Measurements from ENCODE around the gene ZBTB7C.

Gene ZBTB7C

DNA sequence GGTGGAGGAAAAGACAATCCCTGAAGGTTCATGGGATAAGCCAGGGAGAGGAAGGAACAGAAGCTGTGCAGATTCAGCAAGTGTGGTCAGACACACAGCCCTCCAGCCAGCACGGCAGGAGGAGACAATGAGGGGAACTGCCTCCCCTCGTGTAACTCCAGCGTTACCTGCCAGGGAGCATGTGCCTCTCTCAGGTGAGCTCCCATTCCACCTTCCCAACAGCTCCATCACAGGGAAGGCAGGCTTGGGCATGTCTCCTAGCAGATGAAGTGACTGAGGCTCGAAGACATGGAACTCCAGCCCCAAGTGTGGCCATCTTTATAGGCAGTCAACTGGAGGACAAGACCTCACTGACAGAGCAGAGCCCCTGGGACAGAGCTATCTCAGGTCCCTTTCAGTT is 47.4 kb downstream of the ZBTB7C start:
- TF ChIP-seq, protein P1, sequence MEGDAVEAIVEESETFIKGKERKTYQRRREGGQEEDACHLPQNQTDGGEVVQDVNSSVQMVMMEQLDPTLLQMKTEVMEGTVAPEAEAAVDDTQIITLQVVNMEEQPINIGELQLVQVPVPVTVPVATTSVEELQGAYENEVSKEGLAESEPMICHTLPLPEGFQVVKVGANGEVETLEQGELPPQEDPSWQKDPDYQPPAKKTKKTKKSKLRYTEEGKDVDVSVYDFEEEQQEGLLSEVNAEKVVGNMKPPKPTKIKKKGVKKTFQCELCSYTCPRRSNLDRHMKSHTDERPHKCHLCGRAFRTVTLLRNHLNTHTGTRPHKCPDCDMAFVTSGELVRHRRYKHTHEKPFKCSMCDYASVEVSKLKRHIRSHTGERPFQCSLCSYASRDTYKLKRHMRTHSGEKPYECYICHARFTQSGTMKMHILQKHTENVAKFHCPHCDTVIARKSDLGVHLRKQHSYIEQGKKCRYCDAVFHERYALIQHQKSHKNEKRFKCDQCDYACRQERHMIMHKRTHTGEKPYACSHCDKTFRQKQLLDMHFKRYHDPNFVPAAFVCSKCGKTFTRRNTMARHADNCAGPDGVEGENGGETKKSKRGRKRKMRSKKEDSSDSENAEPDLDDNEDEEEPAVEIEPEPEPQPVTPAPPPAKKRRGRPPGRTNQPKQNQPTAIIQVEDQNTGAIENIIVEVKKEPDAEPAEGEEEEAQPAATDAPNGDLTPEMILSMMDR (IDR thresholded peaks at IDR 0.05), result no peak

DNA sequence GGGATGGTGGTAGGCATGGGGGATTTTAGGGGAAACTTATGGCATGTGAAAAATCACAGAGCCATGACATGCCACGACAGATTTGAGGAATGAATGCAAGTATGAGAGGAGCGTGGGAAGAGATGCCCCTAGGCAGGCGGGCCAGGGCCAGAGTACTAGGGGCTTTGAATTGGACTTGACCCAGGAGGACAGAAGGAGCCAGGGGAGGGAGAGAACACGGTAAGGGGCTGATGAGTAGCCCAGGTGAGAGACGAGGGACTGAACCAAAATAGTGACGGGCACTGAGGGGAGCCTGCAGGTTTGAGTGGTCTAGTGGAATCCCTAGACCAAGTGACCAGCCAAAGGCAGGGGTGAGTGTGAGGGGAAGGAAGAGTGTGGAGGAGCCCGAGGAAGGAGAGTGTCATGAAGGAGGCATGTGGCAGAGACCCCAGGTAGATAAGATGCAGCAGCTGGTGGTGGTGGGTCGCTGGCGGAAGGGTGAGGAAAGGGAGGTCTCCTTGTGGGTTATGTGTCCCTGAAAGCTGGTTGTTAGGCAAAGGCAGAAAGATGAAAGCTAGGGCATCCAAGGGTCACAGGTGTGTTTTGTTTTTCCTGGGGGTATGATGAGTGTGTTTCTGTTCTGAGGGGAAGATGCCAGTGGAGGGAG is 48.7 kb downstream of the ZBTB7C start:
- TF ChIP-seq, protein P1 (IDR thresholded peaks at IDR 0.05), result no peak

DNA sequence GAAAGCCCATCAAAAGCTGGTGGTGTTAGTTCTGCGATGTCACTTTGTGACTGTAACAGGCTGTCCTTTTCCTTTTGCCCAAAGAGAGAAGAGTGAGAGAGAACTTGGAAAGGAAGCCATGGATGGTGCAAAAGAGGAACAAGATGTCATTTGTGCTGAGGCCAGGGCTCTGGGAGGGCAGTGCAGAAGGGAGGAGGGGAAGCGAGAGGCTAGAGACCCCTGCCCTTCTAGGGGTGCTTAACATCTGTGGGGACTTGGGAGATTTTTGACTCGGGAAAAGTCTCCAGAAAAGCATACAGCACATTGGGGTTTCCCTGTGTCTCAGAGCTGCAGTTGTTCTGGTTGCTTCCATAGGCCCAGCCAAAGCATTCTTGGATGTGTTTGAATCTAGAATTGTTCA is 49.6 kb downstream of the ZBTB7C start:
- TF ChIP-seq, protein P1 (IDR thresholded peaks at IDR 0.05), result no peak

DNA sequence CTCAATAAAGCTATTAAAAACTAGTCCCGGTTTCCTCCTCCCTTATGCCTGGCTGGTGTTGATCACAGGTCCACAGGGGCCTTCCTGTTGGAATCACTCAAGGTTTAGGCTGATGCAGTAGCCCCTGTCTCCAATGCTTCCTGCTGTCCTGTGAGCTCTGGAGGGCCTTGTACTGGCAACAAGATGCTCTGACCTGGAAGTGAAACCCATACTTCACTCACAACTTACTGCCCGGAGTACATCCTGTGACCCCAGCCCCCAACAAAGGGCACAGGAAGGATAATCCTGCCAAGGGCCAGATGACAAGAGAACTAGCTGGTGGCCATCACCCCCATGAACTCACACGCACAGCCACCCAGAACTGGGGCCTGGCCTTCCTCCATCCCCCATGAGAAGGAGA is 50.3 kb downstream of the ZBTB7C start:
- TF ChIP-seq, protein P1 (IDR thresholded peaks at IDR 0.05), result no peak

DNA sequence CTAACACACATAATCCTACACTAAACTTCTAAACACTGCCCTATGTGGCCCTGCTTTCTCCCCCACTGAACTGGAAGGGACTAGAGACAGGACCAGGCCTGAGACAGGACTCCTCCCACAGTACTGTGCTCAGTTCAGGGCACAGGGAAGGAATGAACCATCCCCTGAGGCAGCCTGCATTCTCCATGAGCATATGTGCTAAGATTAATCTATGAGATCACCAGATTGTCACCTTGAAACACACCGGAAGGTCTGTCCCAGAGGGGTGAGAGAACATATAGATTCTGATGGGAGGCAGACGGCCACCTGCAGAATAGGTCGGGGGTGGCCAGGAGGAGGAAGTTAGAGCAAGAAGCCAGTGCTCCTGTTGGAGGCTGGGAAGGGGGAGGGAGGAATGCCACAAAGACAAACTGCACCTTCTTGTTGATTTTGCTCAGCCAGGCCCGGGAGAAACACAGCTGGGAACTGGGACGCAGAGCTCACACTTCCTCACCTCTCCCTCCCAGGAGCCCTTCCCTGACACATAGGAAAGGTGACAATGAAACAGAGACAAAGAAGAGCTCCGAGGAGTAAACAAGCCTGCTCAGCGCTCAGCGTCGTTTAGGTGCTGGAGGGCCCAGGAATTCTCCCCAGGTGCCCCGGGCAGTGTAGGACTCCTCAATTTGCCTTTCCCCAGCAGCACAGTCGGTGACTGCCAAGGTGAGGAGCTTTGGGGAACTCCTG is 52.1 kb downstream of the ZBTB7C start:
- TF ChIP-seq, protein P1 (IDR thresholded peaks at IDR 0.05), result no peak

DNA sequence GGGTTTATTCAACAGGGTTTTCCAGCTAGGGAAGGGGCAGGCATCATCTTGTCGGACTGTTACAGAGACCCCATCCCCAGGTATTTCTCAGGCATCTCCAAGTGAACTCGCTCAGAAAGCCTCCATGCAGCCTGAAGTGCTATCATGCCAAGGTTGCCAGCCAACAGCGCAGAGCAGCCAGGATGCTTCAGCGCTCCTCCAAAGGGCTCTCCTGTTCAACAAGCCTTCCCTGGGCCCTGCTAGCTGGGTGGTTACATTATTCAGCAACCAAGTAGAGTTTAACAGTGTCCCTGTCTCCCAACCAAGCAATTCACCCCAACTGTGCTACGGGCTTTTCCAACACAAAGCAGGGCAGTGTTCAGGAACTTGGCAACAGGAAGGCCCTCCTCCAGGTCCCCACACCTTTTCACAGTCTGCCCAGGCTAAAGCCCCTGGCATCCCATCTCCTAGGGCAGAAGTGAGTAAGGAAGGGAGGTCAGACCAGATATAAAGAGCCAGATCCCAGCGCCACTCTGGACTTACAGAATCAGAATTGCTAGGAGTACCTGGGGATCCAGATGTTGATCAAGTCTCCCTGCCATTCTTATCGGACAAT is 52.9 kb downstream of the ZBTB7C start:
- TF ChIP-seq, protein P1 (IDR thresholded peaks at IDR 0.05), result no peak

DNA sequence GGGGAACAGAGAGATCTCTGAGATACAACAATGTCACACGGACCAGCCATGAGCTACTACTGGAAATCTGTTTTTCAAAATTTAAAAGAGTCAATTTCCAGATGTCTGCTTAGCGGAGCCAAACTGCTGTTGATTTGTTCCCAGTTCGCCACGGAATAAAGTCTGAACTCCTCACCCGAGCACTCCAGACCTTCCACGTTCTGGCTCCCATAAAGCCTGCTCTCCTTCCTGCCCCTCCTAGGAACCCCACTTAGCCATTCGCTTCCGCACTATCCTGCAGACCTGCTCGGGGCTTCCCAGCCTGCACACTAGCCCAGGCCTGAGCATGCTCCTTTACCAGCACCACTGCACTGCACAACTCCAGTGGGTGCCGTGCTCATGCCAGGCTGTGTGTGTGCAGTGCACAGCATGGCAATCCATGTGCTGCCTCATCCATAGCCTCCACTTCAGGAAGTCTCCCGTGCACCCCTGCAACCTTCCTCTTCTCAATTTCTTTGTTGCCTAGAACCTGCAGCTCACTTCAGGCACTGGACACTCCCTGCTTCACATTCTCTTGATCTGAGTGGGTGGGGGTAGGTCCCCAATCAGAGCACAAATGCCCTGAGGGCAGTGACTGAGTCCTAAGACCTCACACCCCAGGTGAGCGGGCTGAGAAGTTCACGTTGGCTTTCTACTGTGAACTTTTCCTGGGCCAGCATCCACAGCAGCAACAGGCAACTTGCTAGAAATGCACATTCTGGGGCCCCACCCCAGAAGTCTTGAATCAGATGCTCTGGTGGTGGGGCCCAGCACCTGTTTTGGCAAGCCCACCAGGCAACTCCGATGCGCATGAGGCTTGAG is 53.7 kb downstream of the ZBTB7C start:
- TF ChIP-seq, protein P1 (IDR thresholded peaks at IDR 0.05), result no peak

All from LNCAP (cell line).